ENCODE measurements around the gene SMOC1. TPM values are rescaled to one million over a fixed set of nuclear protein-coding genes. Genes with fewer than 3 reads are reported as not detected.

Gene SMOC1
- total RNA-seq, 1 donor from 2014 or later = 2.0 TPM

DNA sequence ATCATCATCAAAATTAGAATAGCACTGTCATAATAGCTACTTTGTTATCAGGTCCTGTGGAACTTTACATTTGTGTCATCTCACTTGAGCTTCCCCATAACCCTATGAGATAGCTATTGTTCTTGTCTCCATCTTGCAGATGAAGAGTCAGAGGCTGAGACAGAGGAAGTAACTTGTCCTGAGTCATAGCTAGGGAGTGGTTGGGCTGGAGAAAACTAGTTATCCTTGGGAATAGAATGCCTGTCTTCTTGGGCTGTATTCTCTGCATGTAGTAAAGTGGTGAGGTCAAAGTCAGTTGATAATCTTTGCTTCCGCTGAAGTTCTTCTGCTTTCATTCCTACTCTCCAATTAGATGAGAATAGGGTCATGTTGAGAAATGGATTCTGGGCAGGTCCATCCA lies 117.0 kb downstream of the SMOC1 start:
- TF ChIP-seq, protein P1, sequence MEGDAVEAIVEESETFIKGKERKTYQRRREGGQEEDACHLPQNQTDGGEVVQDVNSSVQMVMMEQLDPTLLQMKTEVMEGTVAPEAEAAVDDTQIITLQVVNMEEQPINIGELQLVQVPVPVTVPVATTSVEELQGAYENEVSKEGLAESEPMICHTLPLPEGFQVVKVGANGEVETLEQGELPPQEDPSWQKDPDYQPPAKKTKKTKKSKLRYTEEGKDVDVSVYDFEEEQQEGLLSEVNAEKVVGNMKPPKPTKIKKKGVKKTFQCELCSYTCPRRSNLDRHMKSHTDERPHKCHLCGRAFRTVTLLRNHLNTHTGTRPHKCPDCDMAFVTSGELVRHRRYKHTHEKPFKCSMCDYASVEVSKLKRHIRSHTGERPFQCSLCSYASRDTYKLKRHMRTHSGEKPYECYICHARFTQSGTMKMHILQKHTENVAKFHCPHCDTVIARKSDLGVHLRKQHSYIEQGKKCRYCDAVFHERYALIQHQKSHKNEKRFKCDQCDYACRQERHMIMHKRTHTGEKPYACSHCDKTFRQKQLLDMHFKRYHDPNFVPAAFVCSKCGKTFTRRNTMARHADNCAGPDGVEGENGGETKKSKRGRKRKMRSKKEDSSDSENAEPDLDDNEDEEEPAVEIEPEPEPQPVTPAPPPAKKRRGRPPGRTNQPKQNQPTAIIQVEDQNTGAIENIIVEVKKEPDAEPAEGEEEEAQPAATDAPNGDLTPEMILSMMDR (IDR thresholded peaks at IDR 0.05) = no peak
- Mint-ChIP-seq H3K36me3 (ENCODE audit: unreplicated experiment) (no peaks in the 10 kb centered on the region), H3K27ac (ENCODE audit: unreplicated experiment) (no peak overlapping the region), H3K9me3 (ENCODE audit: unreplicated experiment) (no peaks in the 10 kb centered on the region), H3K4me1 (ENCODE audit: unreplicated experiment) (no peaks in the 10 kb centered on the region), H3K4me3 (ENCODE audit: unreplicated experiment) (no peak overlapping the region), H3K27me3 (ENCODE audit: unreplicated experiment) (no peaks in the 10 kb centered on the region)
- DNase-seq (ENCODE audit: extremely low spot score, unreplicated experiment) = no peak

DNA sequence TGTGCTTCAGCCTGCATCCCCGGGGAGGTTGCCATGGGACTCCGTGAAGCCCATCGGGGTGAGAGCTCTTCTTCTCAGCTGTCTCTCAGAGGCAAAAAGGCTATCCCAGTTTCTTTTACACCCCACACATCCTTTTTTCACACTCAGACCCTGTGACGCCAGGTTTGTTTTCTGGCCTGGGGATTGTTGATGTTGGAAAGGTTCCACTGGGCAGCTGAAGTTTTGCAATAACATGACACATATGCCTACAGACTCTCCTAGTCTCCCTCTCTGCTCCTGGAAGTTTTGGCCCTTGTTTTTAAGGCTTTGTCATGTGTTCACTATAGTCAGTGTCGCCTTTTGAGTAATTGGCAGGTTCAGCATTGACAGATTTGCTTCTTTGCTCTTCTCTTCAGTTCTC lies 118.6 kb downstream of the SMOC1 start:
- no peak overlapping the region for H3K27ac Mint-ChIP-seq (ENCODE audit: unreplicated experiment)
- no peaks in the 10 kb centered on the region for H3K9me3 Mint-ChIP-seq (ENCODE audit: unreplicated experiment)
- DNase-seq (ENCODE audit: extremely low spot score, unreplicated experiment) = no peak
- TF ChIP-seq, protein P1 (IDR thresholded peaks at IDR 0.05) = no peak
- H3K4me3 Mint-ChIP-seq (ENCODE audit: unreplicated experiment) = no peak overlapping the region
- H3K27me3 Mint-ChIP-seq (ENCODE audit: unreplicated experiment) = no peaks in the 10 kb centered on the region
- H3K4me1 Mint-ChIP-seq (ENCODE audit: unreplicated experiment) = no peaks in the 10 kb centered on the region
- no peaks in the 10 kb centered on the region for H3K36me3 Mint-ChIP-seq (ENCODE audit: unreplicated experiment)

DNA sequence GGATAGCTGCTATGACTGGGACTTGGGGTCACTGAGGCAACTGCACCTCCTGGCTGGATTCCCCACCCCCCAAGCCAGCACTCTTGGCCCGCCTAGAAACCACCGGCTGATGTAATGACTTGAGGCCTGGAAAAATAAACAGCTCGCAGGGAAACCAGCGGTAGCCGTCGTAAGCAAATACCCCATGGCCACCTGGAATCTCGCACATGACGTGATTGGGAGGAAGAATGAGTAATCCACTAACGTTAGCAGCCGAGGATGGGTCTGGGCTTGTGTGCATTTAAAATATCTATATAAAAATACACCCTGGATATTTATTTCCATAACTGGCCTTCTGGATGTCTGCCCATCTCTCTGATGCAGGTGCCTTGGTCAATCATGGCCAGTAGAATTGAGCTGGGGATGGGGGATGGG lies 120.1 kb downstream of the SMOC1 start:
- no peak overlapping the region for H3K4me3 Mint-ChIP-seq (ENCODE audit: unreplicated experiment)
- TF ChIP-seq, protein P1 (IDR thresholded peaks at IDR 0.05) = no peak
- H3K27me3 Mint-ChIP-seq (ENCODE audit: unreplicated experiment) = no peaks in the 10 kb centered on the region
- H3K4me1 Mint-ChIP-seq (ENCODE audit: unreplicated experiment) = no peaks in the 10 kb centered on the region
- DNase-seq (ENCODE audit: extremely low spot score, unreplicated experiment) = no peak
- no peaks in the 10 kb centered on the region for H3K36me3 Mint-ChIP-seq (ENCODE audit: unreplicated experiment)
- no peak overlapping the region for H3K27ac Mint-ChIP-seq (ENCODE audit: unreplicated experiment)
- H3K9me3 Mint-ChIP-seq (ENCODE audit: unreplicated experiment) = no peaks in the 10 kb centered on the region

DNA sequence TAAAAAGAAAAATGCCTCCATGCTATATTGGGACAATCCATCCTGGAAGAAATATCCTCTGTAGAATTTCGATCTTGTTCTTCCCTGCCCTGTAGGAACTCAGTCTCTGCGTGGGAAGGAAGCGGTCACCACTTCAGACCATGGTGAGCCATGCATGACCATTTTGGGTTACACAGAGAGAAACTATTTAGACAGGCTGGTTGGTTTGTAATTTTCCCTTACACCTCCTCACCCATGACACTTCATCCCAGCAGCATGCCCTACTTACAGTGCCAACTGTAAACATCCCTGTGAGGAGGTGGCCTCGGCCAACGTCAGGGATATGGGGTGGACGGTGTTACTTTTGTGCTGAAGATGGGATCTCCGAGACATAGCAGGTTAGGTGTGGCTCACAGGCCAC lies 121.4 kb downstream of the SMOC1 start:
- Mint-ChIP-seq H3K27ac (ENCODE audit: unreplicated experiment) (no peak overlapping the region), H3K9me3 (ENCODE audit: unreplicated experiment) (no peaks in the 10 kb centered on the region), H3K4me1 (ENCODE audit: unreplicated experiment) (no peaks in the 10 kb centered on the region), H3K36me3 (ENCODE audit: unreplicated experiment) (no peaks in the 10 kb centered on the region), H3K4me3 (ENCODE audit: unreplicated experiment) (no peak overlapping the region), H3K27me3 (ENCODE audit: unreplicated experiment) (no peaks in the 10 kb centered on the region)
- TF ChIP-seq, protein P1 (IDR thresholded peaks at IDR 0.05) = no peak
- no peak for DNase-seq (ENCODE audit: extremely low spot score, unreplicated experiment)

DNA sequence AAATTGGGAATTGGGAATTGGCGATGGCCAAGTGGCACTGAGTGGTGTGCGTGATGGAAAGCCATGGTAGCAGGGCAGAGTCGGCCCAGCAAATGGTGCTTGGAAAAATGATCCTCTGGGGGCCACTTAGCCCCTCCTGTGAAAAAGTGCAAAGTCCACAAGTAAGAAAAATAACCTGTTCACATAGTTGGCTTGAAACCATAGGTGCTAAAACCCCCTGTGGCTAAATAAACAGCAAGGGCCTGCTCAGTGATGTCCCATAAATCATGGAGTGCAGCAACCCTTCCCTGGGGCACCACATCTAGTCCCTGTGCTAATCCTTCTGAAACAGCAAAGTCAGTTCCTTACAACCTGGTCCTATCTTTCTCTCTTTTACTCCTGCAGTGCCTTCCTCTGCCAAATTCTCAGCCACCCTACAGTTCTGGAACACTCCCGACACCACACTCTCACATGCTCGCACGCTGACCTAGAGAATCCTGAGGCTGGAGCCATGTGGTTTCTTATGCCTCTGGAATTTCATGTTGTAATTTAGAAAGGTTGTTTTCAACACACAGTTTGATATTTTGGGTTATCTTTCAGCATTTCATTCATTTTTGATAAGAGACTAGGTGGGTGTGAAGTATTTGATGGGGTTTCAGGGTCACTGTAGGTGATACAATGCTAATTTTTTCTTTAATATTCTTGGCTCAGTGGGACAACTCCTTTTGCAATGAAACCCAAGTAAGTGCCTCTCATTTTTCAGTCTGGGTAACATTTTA lies 123.6 kb downstream of the SMOC1 start:
- Mint-ChIP-seq H3K4me3 (ENCODE audit: unreplicated experiment) (no peak overlapping the region), H3K4me1 (ENCODE audit: unreplicated experiment) (no peaks in the 10 kb centered on the region), H3K27me3 (ENCODE audit: unreplicated experiment) (no peaks in the 10 kb centered on the region), H3K36me3 (ENCODE audit: unreplicated experiment) (no peaks in the 10 kb centered on the region), H3K27ac (ENCODE audit: unreplicated experiment) (no peak overlapping the region), H3K9me3 (ENCODE audit: unreplicated experiment) (no peaks in the 10 kb centered on the region)
- DNase-seq (ENCODE audit: extremely low spot score, unreplicated experiment) = no peak
- TF ChIP-seq, protein P1 (IDR thresholded peaks at IDR 0.05) = no peak
